Amygdala (tissue), 56 donors: ENCODE measurements around the gene ZNF793.

Source experiments
- DNase-seq, 56 donors: peaks; one replicate each; lab custom pipeline; 2025; lab: John Stamatoyannopoulos, UW

Gene ZNF793

DNA sequence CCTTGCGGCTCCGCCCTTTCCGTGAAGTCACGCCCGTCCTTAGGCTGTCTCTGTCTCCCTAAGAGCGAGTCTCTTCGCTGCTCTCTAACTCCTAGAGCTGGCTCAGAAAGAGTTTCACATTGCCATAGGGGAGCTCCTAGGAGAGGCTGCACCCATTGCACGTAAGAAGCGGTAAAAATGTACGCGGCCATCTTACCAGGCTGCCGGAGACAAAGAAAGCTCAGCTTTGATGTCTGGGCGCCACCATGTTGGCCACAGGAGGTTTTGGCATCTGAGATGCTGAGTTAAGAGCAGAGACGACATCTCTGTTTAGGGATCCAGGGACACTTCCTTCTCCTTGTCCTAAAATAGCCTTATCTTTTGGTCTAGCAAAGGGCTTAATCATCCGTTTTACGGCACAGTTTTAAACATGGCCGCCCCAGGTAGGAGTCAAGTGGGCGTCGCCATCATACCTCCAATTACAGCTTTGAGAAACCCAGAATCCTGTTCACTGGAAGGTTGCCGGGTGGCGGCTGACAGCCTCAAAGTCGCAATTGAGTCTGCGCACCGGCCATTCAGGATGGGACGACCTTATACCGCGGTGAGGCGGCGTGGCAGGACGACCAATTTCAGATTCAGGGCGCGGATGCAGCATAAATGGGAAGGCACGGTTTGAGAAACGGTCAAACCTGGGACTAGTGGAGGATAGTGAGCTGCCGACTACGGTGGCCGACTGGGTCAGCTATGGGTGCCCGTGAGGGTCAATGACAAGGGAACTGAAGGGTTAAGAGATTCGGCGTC lies at the start of gene ZNF793:
ZNF793 (plus strand) TSS at position 553 of the 780 bp plus-strand sequence. CDS start 16,501 bp downstream, outside the sequence.
- peak; percentile 37 to 96 (median 76) for DNase-seq

DNA sequence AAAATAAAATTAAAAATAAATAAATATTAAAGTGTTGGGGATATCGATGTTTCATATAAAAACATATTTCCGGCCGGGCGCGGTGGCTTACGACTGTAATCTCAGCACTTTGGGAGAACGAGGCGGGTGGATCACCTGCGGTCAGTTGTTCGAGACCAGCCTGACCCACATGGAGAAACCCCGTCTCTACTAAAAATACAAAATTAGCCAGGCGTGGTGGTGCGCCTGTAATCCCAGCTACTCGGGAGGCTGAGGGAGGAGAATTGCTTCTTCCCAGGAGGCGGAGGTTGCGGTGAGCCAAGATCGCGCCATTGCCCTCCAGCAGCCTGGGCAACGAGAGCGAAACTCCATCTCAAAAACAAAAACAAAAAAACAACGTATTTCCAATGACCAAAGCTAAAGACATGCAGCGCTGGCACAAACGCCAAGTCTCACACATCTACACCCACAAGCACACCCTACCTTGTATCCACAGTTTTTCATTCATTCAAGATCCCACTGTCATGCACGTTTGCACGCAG lies 40.4 kb upstream of the ZNF793 start:
- DNase-seq, result peak in 2 of 56 donors; percentile 3 to 9

DNA sequence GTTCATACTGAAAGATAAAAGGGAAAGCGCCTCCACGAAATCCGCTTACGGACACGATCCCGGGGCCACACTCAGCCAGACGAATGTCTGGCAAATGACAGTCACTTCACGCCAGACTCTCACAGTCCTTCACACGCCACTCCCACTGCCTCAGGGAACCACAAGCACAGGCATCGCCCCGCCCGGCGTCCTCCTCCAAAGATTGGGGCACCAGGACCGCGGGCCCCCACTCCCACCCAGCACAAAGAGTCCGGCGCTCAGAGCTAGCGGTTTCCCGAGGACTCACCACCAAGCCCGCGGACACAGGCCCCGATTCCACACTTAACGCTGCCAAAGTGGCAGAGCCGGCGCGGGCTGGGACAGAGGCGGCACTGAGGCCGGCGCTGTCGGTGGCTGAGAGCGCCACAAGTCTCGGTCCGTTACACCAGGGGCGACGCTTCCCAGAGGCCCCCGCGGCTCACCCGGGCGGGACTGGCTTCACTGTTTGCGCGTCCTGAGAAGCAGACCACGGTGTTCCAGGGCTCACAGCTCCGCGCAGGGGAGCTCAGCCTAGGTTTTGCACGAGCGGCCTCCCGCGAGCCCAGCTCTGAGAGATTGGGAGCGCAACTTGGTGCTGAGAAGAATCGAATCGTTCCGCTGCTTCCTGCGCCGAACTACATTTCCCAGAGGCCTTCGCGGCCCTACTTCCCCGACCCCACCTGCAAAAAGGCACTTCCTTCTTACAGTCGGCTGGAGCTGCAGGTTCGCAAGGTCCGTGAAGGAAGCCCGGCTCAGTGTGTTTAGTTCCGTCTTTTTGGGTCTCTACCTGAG lies 39.7 kb upstream of the ZNF793 start, which contains the start of gene ZNF569:
ZNF569 (minus strand) TSS at position 647 of the 810 bp plus-strand sequence. CDS start 22,523 bp downstream, outside the sequence.
- DNase-seq, result peak; percentile 58 to 96 (median 88)

DNA sequence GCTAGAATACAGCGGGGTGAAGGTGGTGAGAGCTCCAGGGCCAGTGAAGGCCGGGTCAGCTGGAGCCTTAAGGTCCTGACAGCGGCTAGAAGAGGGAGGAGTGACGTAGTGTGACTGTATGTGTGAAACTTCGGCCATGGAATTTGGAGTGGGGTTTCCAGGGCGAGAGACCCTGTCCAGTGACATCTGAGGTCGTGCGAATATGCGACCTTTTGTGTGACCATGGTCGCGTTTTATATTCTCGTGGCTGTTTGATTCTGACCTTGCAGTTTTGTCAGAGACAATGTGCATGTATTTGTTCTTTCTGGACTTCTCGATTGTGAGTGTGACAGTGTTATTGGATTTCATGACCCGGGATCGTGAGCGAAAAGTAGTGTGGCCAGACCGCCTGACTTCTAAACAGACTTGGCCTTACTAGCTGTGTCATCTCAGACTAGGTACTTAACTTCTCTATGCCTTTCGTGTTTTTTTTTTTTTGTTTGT lies 39.1 kb upstream of the ZNF793 start:
- DNase-seq, result peak in 2 of 56 donors; percentile 10 to 35

DNA sequence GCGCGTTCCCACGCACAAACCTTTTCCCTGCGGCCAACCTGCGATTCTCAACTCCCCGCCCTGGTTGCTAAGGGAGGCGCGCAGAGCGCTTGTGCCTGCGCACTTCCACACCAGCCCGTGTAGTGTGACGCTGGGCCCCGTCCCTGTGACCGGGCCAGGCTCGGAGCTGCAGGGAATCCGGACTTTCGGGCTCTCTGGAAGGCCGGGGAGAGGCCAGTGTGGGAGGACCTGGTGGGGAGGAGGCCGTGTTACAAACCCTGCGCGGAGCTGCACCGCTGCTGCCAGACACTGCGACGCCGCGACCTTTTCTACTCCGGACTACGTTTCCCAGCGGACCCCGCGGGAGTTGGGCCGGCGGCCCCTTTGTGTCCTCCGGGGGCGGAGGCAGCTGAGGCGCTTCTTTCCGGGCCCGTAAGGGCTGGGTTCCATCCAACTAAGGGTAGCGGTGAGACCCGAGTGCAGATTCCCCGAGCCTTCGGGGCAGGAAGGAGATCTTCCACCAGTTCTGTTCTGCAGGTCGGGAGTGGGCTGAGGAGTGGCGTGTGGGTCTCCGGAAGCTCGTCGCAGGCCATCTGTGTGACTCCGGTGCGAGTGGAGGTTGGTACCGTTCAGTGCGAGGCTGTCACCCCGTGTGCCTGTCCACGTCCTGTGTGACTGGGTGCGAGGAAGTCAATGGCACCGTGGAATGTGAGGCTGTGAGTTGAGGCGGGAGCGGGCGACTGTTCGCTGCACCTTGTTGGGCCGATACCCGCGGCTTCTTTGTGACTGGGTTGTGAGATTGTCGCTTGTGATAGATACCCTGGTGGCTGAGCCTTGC lies 37.6 kb upstream of the ZNF793 start, which contains the start of gene ZNF570:
ZNF570 (plus strand) TSS at position 396 of the 817 bp plus-strand sequence. CDS start 999 bp downstream, outside the sequence.
- peak in 54 of 56 donors; percentile 54 to 92 (median 82) for DNase-seq

DNA sequence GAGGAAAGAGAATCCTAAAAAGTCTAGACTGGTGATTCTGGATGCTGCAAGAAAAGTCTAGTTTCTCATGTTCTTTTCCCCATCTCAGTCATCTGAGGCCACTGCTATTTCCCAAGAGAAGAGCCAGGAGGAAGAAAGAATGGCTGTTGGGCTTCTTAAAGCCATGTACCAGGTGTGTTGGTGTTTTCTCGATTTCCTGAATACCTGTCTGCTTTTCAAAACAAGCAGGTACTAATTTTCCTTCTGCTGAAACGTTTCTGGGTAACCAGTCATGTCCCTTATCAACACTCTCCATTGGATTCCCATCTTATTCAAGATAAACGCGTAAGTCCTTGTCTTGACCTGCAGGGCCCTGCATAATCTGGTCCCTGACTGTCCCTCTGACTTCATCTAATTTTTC lies 36.5 kb upstream of the ZNF793 start:
- no peak for DNase-seq

DNA sequence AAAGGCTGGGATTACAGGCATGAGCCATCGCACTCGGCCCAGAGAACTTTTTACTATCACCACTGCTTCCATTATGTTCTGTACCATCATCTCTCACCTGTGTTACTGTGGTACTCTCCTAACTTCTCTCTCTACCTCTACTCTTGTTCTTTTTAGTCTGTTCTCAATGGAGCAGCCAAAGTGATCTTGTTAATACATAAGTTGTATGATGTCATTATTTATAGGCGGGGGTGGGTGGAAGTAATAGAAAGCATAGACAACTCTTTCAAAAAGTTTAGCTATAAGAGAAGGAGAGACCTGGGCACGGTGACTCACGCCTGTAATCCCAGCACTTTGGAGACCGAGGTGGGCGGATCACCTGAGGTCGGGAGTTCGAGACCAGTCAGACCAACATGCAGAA lies 34.6 kb upstream of the ZNF793 start:
- no peak for DNase-seq

DNA sequence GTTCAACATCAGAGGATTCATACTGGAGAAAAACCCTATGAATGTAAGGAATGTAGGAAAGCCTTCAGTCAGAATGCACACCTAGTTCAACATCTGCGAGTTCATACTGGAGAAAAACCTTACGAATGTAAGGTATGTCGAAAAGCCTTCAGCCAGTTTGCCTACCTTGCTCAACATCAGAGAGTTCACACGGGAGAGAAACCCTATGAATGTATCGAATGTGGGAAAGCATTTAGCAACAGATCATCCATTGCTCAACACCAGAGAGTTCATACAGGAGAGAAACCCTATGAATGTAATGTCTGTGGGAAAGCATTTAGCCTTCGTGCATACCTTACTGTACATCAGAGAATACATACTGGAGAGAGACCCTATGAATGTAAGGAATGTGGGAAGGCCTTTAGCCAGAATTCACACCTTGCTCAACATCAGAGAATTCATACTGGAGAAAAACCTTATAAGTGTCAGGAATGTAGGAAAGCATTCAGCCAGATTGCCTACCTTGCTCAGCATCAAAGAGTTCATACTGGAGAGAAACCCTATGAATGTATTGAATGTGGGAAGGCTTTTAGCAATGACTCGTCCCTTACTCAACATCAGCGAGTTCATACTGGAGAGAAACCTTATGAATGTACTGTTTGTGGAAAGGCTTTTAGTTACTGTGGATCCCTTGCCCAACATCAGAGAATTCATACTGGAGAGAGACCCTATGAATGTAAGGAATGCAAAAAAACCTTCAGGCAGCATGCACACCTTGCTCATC lies 22.2 kb upstream of the ZNF793 start:
- no peak for DNase-seq

DNA sequence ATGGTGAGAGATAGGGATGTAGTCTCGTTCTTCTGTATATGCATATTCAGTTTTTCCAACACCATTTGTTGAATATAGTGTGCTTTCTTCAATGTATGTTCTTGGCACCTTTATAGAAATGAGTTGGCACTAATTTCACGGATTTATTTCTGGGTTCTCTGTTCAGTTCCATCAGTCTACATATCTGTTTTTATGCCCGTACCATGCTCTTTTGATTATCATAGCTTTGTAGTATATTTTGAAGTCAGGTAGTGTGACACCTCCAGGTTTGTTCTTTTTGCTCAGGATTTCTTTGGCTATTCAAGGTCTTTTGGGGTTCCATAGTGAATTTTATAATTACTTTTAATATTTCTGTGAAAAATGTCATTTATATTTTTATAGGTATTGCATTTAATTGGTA lies 14.5 kb upstream of the ZNF793 start:
- DNase-seq, result no peak

DNA sequence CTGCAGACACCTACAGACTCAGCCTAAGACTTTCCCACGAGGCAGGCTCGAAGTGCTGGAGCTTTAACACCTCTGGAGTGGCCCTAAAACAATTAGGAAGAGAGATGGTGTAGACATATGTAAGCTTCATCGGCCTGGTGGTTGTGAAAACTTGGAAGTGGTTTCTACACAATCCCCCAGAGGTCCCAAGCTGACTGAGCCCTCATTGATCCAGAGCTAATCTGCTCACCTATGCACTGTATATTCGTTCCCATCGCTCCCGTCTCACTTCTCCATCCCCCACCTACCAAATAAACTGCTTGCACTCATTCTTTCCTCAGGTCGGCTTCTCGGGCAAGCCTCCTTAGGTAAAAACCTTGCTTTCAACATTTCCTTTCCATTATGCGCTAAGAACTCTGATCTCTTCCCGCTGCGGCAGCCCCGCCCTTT lies 767 bp upstream of the ZNF793 start:
- DNase-seq, result no peak

DNA sequence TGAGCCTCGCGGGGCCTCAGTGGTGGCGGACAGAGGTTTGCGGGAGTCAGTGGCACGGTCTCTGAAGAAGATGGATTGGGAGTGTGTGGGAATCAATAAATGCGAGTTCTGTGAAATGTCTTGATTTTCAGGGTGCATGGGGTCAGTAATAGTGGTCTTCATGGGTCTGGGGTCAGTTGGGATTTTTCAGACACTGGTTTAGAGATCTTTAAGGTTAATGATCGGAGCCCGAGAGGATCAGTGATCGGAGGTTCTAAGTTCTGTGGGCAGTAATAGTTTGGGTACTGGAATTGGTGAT lies 377 bp downstream of the ZNF793 start:
- DNase-seq, result no peak

DNA sequence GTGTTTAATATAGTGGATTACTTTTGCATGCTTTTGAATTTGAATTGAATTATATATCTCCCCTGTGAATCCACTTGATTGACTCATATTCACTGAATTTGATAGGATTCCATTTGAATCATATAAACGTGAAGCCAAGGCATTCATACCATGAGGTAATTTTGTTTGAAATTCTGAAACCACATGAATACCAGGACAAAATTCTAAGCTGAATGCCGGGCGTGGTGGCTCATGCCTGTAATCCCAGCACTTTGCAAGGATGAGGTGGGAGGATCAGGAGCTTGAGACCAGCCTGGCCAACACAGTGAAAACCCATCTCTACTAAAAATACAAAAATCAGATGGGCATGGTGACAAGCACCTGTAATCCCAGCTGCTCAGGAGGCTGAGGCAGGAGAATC lies 4.4 kb downstream of the ZNF793 start:
- no peak for DNase-seq

DNA sequence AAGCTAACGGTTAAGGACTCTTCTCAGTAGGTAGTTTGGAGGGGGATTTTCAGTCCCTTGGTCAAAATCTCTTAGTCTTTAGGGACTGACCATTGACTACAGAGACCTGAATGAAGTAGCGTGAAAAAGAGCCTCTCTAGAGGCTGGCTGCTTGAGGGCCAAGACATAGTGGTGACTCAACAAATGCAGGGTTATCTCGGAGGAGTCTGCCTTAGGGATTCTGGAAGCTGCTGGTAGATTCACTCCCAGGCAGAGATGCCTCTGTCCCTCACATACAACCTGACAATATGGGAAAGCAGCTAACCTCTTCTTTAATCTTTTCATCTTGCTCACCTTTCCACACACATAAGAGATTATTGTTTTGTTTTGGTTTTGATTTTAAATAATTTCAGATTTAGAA lies 5.1 kb downstream of the ZNF793 start:
- DNase-seq, result no peak

DNA sequence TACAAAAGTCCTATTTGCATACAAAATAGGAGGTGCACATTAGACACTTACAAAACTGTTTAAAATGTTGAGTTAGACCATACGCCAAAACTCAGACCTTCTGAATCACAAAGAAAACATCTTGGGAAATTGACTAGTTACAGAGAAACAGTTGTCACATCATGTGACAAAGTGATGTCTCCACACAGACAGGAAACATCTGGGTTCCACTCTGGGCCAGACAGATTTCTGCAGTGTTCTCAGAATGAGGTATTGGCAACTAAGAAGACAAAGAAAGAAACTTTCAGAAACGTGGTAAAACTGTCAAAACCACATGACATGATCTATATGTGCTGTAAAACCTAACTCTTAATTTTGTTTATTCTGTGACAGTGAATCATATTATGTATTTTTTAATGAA lies 6.7 kb downstream of the ZNF793 start:
- DNase-seq, result no peak

DNA sequence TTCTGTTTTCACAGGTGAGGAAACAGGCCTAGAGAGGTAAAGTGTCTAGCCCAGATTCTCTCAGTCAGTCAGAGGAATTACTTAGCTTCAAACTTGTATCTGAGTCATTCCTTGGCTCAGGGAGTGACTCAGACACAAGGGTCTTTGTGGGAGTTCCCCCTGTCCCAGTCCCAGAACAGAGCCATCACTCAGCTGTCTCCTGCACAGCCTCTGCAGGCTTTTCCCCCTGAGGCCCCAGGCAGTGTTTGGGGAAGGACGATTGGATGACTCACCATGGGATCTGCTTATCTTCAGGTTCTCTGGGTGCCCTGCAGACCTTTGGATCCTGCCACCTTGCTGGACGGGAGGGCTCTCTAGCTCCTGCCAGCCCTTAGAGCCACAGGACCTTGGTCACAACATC lies 13.2 kb downstream of the ZNF793 start:
- DNase-seq, result no peak

DNA sequence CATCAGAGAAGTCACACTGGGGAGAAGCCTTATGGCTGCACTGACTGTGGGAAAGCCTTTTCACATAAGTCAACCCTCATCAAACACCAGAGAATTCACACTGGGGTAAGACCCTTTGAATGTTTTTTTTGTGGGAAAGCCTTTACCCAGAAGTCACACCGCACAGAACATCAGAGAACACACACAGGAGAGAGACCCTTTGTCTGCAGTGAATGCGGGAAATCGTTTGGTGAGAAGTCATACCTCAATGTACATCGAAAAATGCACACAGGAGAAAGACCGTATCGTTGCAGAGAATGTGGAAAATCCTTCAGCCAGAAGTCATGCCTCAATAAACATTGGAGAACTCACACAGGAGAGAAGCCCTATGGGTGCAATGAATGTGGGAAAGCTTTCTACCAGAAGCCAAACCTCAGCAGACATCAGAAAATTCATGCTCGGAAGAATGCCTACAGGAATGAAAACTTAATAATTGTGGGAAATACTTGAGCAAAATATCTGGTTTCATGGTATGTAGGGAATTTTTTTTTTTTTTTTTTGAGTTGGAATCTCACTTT lies 30.7 kb downstream of the ZNF793 start:
- no peak for DNase-seq

DNA sequence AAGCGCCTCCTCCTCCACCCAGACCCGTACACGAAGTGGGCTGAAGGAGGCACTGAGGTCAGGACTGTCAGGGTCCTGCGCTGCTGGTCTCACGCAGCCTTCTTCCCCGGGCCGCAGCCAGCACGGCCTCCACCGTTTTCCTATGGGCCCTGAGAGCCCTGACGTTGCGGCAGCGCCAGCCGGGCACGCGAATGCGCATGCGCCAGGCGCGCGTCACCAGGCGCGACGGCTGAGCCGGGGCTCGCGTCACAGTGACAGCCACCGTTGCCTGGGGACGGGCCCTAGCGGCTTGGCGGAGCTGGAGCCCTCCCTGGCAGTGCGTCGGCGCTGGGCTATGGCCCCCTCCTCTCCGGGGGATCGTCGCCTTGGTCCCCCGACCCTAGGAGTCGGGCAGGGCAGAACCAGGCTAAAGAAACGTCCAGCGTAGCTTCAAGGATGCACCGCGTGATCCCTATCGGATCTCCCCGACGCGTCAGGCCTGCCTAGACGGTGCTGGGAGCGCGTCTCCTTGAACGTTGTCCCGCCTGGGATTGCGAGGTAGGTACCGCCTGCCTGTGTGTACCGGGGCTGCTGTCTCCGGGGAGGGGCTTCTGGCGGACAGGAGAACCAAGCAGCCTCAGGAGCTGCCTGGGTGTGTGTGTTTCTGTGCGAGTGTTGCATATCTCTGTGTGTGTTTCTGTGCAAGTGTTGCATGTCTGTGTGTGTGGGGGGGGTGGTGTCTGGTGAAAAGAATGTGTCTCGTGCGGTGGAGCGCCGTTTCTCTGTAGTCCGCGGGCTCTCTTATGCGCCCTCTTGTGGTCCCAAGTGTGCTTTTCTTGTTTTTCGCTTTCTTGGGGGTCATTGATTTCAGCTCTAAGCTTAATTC lies 44.6 kb downstream of the ZNF793 start:
- peak in 1 of 56 donors; percentile 1 for DNase-seq

DNA sequence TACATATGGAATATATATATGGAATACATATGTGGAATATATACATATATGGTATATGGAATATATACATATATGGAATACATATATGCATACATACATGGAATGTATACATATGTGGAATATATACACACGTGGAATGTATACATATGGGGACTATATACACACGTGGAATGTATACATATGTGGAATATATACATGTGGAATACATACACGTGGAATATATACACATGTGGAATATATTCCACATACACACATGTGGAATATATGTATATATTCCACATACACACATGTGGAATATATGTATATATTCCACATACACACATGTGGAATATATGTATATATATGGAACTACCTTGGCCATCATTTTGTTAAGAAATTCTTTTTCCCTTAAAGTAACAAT lies 56.8 kb downstream of the ZNF793 start:
- DNase-seq, result no peak
